GM18909 (cell line): Measurements from ENCODE around the gene NLRC5.
"Not testable (repeated sequence)": the region's sequence is repeated elsewhere in the genome, so short reads cannot be mapped to it uniquely, and the experiment has no call there.

Source experiments
- ATAC-seq: cut with Tn5 transposase; IDR thresholded peaks from one replicate; pipeline ENCODE4 v1.9.1; 2021; ENCODE audit warnings: mild to moderate bottlenecking; ENCODE audit not compliant: unreplicated experiment, poor library complexity

The NLRC5 gene

GRCh38 chr16:56981729-56982271 is 7.6 kb upstream of the NLRC5 start:
- ATAC-seq: no peak

GRCh38 chr16:56982695-56983094 is 6.7 kb upstream of the NLRC5 start:
- no peak for ATAC-seq

- ATAC-seq: no peak
Observed at GRCh38 chr16:56983211-56983751, 6.1 kb upstream of the NLRC5 start.

- no peak for ATAC-seq
Observed at GRCh38 chr16:56984639-56985038, 4.7 kb upstream of the NLRC5 start.

- no peak for ATAC-seq
Observed at GRCh38 chr16:56985288-56985961, 3.9 kb upstream of the NLRC5 start.

- ATAC-seq: no peak
Observed at GRCh38 chr16:56985962-56986360, 3.4 kb upstream of the NLRC5 start.

GRCh38 chr16:56986361-56986760 is 3.0 kb upstream of the NLRC5 start:
- no peak for ATAC-seq

- ATAC-seq: not testable (repeated sequence)
Observed at GRCh38 chr16:56986908-56987307, 2.4 kb upstream of the NLRC5 start.

GRCh38 chr16:56987692-56988091 is 1.7 kb upstream of the NLRC5 start:
- no peak for ATAC-seq

- ATAC-seq: no peak
Observed at GRCh38 chr16:56988161-56988947, 1.0 kb upstream of the NLRC5 start.

GRCh38 chr16:56989988-56990387 is 631 bp downstream of the NLRC5 start:
- no peak for ATAC-seq

GRCh38 chr16:56990407-56991286 is 1.3 kb downstream of the NLRC5 start:
- ATAC-seq: no peak

- ATAC-seq: not testable (repeated sequence)
Observed at GRCh38 chr16:56992431-56992830, 3.1 kb downstream of the NLRC5 start.

GRCh38 chr16:56993204-56993603 is 3.8 kb downstream of the NLRC5 start:
- no peak for ATAC-seq

- ATAC-seq: no peak
Observed at GRCh38 chr16:56994311-56994710, 5.0 kb downstream of the NLRC5 start.

GRCh38 chr16:56995136-56995805 is 5.9 kb downstream of the NLRC5 start:
- no peak for ATAC-seq

- ATAC-seq: no peak
Observed at GRCh38 chr16:56997264-56997663, 7.9 kb downstream of the NLRC5 start.

- no peak for ATAC-seq
Observed at GRCh38 chr16:56997931-56998330, 8.6 kb downstream of the NLRC5 start.

GRCh38 chr16:56998352-56998751 is 9.0 kb downstream of the NLRC5 start:
- no peak for ATAC-seq

GRCh38 chr16:56998861-56999260 is 9.5 kb downstream of the NLRC5 start:
- ATAC-seq: no peak
